A549 (cell line): ENCODE measurements around the gene RNF213. TPM values are rescaled to one million over a fixed set of nuclear protein-coding genes. Genes with fewer than 3 reads are reported as not detected.
"Not testable (repeated sequence)": the region's sequence is repeated elsewhere in the genome, so short reads cannot be mapped to it uniquely, and the experiment has no call there.

ENCODE experiments used
- ATAC-seq, 2 experiments: fragments of 200-7000 bp in 1 of 2; fragments of >200 bp in 1 of 2; cut with Nextera tagmentation in 1 of 2; cut with Tn5 transposase in 1 of 2; 3 replicates each; pipeline versions ENCODE4 v1.8.0 to v1.9.1; 2018 to 2020; ENCODE audit warnings: mild to moderate bottlenecking in 1 of 2, moderate library complexity in 1 of 2
- CTCF ChIA-PET: fragments of 300-600 bp; sonication (Branson Sonifier 250); formaldehyde crosslinking; extraction: SDS; loops from one replicate; lab custom pipeline; 2021; ENCODE audit warnings: antibody characterized with exemption, inconsistent platforms; lab: Yijun Ruan, JAX
- POLR2A ChIA-PET: fragments of 350-600 bp; formaldehyde crosslinking; extraction: SDS; loops from one replicate; lab custom pipeline; 2021; ENCODE audit warnings: antibody characterized with exemption, inconsistent platforms; lab: Yijun Ruan, JAX
- DNase-seq, 2 experiments: peaks; one replicate each; pipeline versions ENCODE4 v3.0.0 to v3.0.0-alpha.2; 2011 to 2016; ENCODE audit warnings: low read depth in 1 of 2, low spot score in 1 of 2
- FAIRE-seq: peaks from 2 replicates; lab custom pipeline; 2011; peaks lifted over from hg19 to GRCh38; lab: Jason Lieb, UNC
- H3K27ac ChIP-seq, 2 experiments: fragments of >200 bp; sonication (Bioruptor Twin); formaldehyde crosslinking; 3 replicates each; pipeline ENCODE4 v1.5.1; 2016 to 2017
- H3K4me1 ChIP-seq: fragments of >200 bp; sonication (Bioruptor Twin); formaldehyde crosslinking; 3 replicates; pipeline ENCODE4 v1.6.1; 2016
- H3K4me2 ChIP-seq: fragments of >200 bp; sonication (Bioruptor Twin); formaldehyde crosslinking; 3 replicates; pipeline ENCODE4 v1.6.1; 2016
- H3K4me3 ChIP-seq: fragments of >200 bp; sonication (Bioruptor Twin); formaldehyde crosslinking; 3 replicates; pipeline ENCODE4 v1.5.1; 2016
- H3K9me3 ChIP-seq: fragments of >200 bp; sonication (Bioruptor Twin); formaldehyde crosslinking; 3 replicates; pipeline ENCODE4 v1.6.1; 2016
- CBX8 ChIP-seq: fragments of 200-600 bp; sonication (generic); IDR thresholded peaks from 2 replicates; pipeline ENCODE4 v1.6.1; 2016
- CHD2 ChIP-seq: fragments of 150-350 bp; IDR thresholded peaks from 2 replicates; pipeline ENCODE4 v1.6.1; 2014; ENCODE audit warnings: low read length; ENCODE audit not compliant: partially characterized antibody
- FOSB ChIP-seq: fragments of 250-450 bp; sonication (Bioruptor Pico); IDR thresholded peaks from 2 replicates; pipeline ENCODE4 v1.5.0; 2020; ENCODE audit warnings: mild to moderate bottlenecking, moderate library complexity
- HOXA7 ChIP-seq: fragments of 250-450 bp; sonication (Bioruptor Pico); IDR thresholded peaks from 2 replicates; pipeline ENCODE4 v1.5.0; 2020; ENCODE audit warnings: mild to moderate bottlenecking, moderate library complexity
- JUN ChIP-seq, 2 experiments: fragments of >200 bp; sonication (Bioruptor Twin); formaldehyde crosslinking; IDR thresholded peaks; 2 replicates in 1 of 2; 3 replicates in 1 of 2; pipeline ENCODE4 v1.6.1; 2016 to 2017
- JUNB ChIP-seq: fragments of >200 bp; sonication (Bioruptor Twin); formaldehyde crosslinking; IDR thresholded peaks from 2 replicates; pipeline ENCODE4 v1.6.1; 2016
- MAFK ChIP-seq: fragments of 450-650 bp; IDR thresholded peaks from 2 replicates; pipeline ENCODE4 v1.6.1; 2014; ENCODE audit not compliant: partially characterized antibody
- PHF8 ChIP-seq: fragments of 200-600 bp; sonication (generic); IDR thresholded peaks from 2 replicates; pipeline ENCODE4 v1.6.1; 2016; ENCODE audit warnings: low read depth, mild to moderate bottlenecking, antibody characterized with exemption, moderate library complexity, borderline replicate concordance
- RFX5 ChIP-seq: fragments of 450-650 bp; IDR thresholded peaks from 2 replicates; pipeline ENCODE4 v1.7.1; 2014; ENCODE audit warnings: antibody characterized with exemption, mild to moderate bottlenecking, moderate library complexity
- ZC3H11A ChIP-seq: fragments of 450-650 bp; IDR thresholded peaks from 2 replicates; pipeline ENCODE4 v1.6.1; 2014; ENCODE audit warnings: antibody characterized with exemption, mild to moderate bottlenecking
- ZNF302 ChIP-seq: fragments of 250-450 bp; sonication (Bioruptor Pico); IDR thresholded peaks from 2 replicates; pipeline ENCODE4 v1.9.0; 2021; ENCODE audit warnings: inconsistent platforms, mild to moderate bottlenecking, moderate library complexity
- WGBS: methylation state at CpG from one replicate; pipeline ENCODE4 v1.1.6; 2017; ENCODE audit errors: missing lambda C conversion rate; 5-methylcytosine and 5-hydroxymethylcytosine counted together
- polyA plus RNA-seq, 4 experiments: library from polyadenylated mRNA; depleted of rRNA in 3 of 4; stranded (reverse); fragments of >200 nt; fragmentation: RNase III in 1 of 4; extraction: RNeasy Plus Mini Kit Qiagen cat#74134 plus additional on column Dnase treatment in 1 of 4; gene quantifications; 2 replicates in 3 of 4; 3 replicates in 1 of 4; pipeline ENCODE4 v1.2.3, GENCODE V29; 2011 to 2017
- TF ChIP-seq, protein P1 (sequence below): fragments of 150-350 bp; IDR thresholded peaks from 2 replicates; pipeline ENCODE4 v1.6.1; 2014; ENCODE audit warnings: low read depth, mild to moderate bottlenecking, low read length
- TF ChIP-seq, protein P2 (sequence below): fragments of 200-600 bp; sonication (generic); IDR thresholded peaks from 2 replicates; pipeline ENCODE4 v1.6.1; 2016; ENCODE audit warnings: antibody characterized with exemption, mild to moderate bottlenecking, moderate library complexity
- TF ChIP-seq, protein P3 (sequence below): IDR thresholded peaks from 2 replicates; pipeline ENCODE4 v1.6.1; 2012

RNF213 gene
- polyA plus RNA-seq, 2 of the 4 experiments (the other 2 are of a cell fraction): 59.1 to 127 TPM

DNA sequence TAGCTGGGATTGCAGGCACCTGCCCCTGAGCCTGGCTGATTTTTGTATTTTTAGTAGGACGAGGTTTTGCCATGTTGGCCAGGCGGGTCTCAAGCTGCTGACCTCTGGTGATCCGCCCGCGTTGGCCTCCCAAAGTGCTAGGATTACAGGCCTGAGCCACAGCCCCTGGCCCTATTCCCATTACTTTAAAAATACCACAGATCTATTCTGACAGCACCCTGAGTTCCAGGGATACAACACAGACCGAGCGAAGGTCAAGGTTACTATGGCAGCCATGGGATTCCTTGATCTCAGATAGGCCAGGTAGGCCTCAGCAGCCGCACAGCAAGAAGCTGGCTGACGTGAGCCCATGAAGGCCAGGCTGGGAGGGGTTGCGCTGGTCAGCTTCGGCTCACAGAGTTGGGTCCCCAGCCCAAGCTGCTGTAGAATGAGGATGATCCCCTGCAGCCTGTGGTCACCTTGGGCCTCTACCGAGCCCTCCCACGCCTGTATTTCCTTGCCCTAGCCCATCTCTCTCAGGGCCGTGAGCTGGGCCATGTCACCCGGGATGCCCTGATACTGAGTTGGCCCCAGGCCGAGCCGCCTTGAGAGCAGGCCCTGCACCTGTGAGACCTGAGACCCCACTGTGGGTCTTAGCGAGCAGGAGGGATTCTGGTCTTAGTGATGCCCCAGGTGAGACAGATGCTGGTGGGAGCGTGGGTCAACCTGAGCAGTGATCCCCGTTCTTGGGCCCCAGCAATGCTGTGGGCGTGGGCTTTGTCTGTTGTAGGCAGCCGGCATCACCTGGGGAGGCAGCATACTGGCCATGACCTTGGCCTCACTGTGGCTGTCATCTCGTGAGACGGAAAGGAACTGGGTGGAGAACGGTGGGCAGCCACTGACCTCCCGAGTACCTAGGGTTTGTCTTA lies 16.9 kb upstream of the RNF213 start:
- H3K27ac ChIP-seq: no peak overlapping the region
- ATAC-seq (no peak), FAIRE-seq (no peak), DNase-seq (no peak)
- ChIA-PET CTCF (interaction anchor here (0.7 to 1.6 kb wide), 8 partner anchors 8 to 235 kb away, joined by 3 to 6 read pairs (median 4); partner anchors contain the start of gene GAA), POLR2A (interaction anchor here (0.6 kb wide), 1 partner anchor 142 kb away, joined by 3 read pairs; no protein-coding TSS in a partner anchor)
- 94% methylated on average over 25 of the region's 26 CpGs for WGBS
- H3K9me3 ChIP-seq: no peaks in the 10 kb centered on the region
- H3K4me1 ChIP-seq: 0 out of 3 replicates have a peak, but pooled peaks cover 4% of the 10 kb centered on the region
- TF ChIP-seq ZNF302 (no peak), HOXA7 (CRISPR knock-in tag) (no peak), CBX8 (no peak), RFX5 (no peak), JUN (IDR thresholded peaks at IDR 0.05) (no peak), MAFK (no peak), CHD2 (no peak), FOSB (CRISPR knock-in tag) (no peak), PHF8 (no peak), JUNB (no peak), ZC3H11A (no peak)
- TF ChIP-seq, protein P1, sequence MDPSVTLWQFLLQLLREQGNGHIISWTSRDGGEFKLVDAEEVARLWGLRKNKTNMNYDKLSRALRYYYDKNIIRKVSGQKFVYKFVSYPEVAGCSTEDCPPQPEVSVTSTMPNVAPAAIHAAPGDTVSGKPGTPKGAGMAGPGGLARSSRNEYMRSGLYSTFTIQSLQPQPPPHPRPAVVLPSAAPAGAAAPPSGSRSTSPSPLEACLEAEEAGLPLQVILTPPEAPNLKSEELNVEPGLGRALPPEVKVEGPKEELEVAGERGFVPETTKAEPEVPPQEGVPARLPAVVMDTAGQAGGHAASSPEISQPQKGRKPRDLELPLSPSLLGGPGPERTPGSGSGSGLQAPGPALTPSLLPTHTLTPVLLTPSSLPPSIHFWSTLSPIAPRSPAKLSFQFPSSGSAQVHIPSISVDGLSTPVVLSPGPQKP: no peak
- TF ChIP-seq, protein P2, sequence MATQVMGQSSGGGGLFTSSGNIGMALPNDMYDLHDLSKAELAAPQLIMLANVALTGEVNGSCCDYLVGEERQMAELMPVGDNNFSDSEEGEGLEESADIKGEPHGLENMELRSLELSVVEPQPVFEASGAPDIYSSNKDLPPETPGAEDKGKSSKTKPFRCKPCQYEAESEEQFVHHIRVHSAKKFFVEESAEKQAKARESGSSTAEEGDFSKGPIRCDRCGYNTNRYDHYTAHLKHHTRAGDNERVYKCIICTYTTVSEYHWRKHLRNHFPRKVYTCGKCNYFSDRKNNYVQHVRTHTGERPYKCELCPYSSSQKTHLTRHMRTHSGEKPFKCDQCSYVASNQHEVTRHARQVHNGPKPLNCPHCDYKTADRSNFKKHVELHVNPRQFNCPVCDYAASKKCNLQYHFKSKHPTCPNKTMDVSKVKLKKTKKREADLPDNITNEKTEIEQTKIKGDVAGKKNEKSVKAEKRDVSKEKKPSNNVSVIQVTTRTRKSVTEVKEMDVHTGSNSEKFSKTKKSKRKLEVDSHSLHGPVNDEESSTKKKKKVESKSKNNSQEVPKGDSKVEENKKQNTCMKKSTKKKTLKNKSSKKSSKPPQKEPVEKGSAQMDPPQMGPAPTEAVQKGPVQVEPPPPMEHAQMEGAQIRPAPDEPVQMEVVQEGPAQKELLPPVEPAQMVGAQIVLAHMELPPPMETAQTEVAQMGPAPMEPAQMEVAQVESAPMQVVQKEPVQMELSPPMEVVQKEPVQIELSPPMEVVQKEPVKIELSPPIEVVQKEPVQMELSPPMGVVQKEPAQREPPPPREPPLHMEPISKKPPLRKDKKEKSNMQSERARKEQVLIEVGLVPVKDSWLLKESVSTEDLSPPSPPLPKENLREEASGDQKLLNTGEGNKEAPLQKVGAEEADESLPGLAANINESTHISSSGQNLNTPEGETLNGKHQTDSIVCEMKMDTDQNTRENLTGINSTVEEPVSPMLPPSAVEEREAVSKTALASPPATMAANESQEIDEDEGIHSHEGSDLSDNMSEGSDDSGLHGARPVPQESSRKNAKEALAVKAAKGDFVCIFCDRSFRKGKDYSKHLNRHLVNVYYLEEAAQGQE: no peak
- TF ChIP-seq, protein P3, sequence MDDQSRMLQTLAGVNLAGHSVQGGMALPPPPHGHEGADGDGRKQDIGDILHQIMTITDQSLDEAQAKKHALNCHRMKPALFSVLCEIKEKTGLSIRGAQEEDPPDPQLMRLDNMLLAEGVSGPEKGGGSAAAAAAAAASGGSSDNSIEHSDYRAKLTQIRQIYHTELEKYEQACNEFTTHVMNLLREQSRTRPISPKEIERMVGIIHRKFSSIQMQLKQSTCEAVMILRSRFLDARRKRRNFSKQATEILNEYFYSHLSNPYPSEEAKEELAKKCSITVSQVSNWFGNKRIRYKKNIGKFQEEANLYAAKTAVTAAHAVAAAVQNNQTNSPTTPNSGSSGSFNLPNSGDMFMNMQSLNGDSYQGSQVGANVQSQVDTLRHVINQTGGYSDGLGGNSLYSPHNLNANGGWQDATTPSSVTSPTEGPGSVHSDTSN: no peak
- H3K4me2 ChIP-seq: no peak overlapping the region
- no peak overlapping the region for H3K4me3 ChIP-seq

DNA sequence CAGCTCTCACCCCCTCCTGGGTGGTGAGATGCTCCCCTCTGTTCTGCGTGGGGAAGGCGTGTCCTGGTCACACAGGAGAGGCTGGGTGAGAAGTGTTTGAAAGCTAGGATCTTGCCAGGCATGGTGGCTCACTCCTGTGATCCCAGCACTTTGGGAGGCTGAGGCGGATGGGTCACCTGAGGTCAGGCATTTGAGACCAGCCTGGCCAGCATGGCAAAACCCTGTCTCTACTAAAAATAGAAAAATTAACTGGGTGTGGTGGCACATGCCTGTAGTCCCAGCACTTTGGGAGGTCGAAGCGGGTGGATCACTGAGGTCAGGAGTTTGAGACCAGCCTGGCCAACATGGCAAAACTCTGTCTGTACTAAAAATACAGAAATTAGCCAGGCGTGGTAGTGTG lies 16.2 kb upstream of the RNF213 start:
- not testable (repeated sequence) for ATAC-seq, H3K9me3 ChIP-seq, DNase-seq, H3K27ac ChIP-seq, H3K4me1 ChIP-seq, H3K4me3 ChIP-seq, H3K4me2 ChIP-seq, FAIRE-seq
- CTCF ChIA-PET: interaction anchor here (0.6 to 1.6 kb wide), 7 partner anchors 8 to 236 kb away, joined by 3 to 8 read pairs (median 4); partner anchors contain the start of gene GAA
- POLR2A ChIA-PET: interaction anchor here (0.6 kb wide), 1 partner anchor 143 kb away, joined by 3 read pairs; no protein-coding TSS in a partner anchor
- WGBS: 96% methylated on average over 6 of the region's 6 CpGs
